Central memory CD4-positive, alpha-beta T cell (primary cell): ENCODE data around the gene EIF3C.
A peak's percentile ranks its signal among the peaks of the same experiment; 100 is the strongest.
"Not testable (repeated sequence)": the region's sequence is repeated elsewhere in the genome, so short reads cannot be mapped to it uniquely, and the experiment has no call there.

Experiments
- DNase-seq: peaks from one replicate; pipeline ENCODE4 v3.0.0; 2022

Gene EIF3C

GRCh38 chr16:28749997-28750465, 38.8 kb downstream of the EIF3C start:
- DNase-seq, result peak; percentile 56

GRCh38 chr16:28750469-28751067, 39.3 kb downstream of the EIF3C start:
- not testable (repeated sequence) for DNase-seq

- DNase-seq, result not testable (repeated sequence)
Observed at GRCh38 chr16:28751487-28751886, 40.2 kb downstream of the EIF3C start, which contains the start of gene NPIPB9. Gene NPIPB9 (plus strand): TSS chr16:28751787.

GRCh38 chr16:28781697-28782096, 70.4 kb downstream of the EIF3C start:
- not testable (repeated sequence) for DNase-seq

GRCh38 chr16:28782357-28782756, 71.1 kb downstream of the EIF3C start:
- not testable (repeated sequence) for DNase-seq
